ENCODE measurements around the gene PRKN.

PRKN gene

DNA sequence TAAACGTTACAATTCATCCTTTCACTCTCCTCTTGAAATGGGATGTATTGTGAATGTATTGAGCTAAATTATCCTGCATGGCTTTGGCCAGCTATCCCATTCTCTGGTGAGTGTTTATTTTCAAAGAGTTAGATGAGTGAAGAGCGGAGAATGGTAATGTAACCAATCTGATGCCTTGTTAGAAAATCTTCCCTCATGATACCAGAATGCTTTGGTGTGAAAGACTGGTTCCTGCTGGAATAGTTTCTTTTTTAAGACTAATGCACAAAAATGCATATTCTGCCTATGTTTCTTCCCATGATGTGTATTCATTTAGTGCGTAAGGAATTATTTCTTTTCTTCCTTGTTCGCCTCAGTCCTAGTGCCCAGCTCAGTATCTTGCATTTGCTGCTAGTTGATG lies 506.7 kb downstream of the PRKN start:
- DNase-seq: no peak

DNA sequence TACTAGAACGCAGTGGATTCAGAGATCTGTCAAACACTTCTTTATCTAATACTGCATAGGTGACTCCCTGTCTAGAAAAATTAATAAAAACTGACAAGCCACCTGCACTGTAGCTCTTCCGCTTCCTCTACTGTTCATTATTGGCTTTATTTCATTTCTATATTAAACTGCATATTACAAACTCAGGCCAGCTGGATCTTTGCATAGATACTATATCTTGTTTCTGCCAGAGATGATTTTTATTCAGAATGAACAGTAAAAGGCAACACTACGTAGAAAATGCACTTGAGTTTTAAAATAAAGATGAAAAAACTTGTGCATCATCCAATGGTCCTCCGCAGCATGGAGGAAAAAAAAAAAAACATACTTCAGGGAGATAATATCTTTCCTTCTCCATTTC lies 508.3 kb downstream of the PRKN start:
- no peak for DNase-seq

DNA sequence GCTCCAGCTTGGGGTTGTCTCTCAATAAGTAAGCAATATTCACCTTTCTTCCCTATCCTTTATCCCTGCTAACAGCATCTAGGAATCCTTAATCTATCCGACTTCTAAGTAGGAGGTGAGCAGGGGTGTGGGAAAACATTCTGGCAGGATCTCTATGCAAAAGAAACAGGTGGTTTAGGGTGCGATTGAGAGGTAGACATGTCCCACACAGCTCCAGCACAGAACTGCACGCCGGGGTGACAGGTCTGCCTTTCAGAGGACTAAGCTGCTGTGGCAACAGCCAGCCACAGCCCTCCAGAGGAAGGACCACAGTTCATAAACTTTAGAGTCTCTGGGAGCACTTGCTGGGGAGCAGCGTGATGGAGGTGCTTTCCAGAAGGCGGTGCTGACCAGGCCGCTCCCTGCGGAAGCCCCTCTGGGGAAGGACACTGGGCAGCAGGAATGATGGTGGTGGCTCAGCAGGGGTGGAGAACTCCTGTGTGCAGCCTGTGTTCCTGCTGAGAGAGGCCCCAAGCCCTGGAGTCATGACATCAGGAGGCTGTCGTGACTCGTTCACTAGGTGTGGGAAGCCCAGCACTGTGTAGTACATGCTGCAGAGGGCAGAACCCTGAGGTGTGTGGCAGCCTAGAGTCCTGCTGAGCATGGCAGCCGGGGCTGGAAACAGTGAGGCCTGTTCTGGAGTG lies 509.6 kb downstream of the PRKN start:
- no peak for DNase-seq

DNA sequence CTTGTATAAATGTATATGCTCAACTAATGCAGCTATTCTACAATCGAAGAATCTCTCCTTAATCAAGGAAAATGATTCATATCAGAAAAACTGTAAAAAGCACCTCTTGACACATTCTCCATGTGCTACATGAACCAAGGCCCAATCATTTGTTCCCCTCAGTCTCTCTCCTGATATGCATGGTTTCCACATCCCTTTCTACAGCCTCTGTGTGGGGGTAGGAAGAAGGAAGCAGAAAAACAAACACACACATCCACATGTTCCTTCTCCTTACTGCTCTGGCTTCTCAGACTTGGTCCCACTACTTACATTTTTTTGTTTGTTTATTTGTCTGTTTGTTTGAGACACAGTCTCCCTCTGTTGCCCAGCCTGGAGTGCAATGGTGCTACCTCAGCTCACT lies 510.5 kb downstream of the PRKN start:
- DNase-seq: no peak

DNA sequence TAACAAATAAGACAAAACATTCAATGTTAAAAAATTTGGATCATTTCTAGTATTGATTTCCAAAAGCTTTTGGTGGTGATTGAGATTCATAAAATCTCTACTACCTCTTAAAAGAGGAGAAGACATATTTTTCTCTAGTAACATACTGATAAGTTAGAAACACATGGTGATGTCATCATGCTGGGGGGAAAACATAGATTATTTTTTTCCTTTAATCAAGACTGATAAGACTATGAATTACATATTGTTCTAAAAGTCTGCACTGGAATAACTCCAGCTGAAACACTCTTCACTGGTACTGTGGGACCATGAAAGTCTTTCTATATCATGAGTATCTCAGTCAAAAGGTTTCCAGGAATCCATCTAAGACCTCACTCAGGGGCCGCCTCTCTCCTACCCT lies 515.8 kb downstream of the PRKN start:
- no peak for DNase-seq

DNA sequence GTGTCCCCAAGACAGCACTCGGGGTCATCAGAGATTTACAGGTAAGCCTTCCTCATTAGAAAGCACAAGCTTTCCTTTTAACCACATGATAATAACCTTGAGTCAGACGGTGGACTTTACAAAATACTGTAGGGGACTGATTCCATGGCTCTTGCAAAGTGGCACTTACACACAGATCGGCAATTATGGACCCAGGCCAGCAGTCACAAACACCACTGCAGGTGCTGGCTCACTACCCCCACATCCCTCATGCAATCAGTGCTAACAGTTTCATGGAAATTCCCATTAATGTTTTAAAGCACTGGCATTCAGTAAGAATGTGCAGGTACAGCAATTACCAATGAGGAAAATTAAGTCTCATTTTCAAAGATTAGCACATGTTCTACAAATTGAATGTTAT lies 516.5 kb downstream of the PRKN start:
- no peak for DNase-seq

DNA sequence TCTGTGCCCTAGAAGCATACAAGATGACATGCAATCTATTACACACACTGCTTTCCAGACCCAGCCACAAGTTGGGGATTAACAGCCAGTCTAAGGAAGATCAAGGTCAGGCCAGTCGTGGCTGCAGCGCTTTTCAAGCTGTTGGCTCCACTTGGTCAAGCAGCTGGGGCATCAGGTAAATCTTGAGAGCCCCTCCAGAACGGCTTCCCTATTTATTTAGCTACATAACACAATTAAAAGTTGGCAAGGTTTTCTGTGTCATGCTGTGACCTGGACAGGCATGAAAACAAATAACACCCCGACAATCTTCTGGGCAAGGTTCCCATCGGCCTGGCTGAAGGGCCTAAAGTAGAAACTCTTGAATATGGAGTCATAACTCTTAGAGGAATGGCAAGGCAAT lies 524.3 kb downstream of the PRKN start:
- DNase-seq: no peak

DNA sequence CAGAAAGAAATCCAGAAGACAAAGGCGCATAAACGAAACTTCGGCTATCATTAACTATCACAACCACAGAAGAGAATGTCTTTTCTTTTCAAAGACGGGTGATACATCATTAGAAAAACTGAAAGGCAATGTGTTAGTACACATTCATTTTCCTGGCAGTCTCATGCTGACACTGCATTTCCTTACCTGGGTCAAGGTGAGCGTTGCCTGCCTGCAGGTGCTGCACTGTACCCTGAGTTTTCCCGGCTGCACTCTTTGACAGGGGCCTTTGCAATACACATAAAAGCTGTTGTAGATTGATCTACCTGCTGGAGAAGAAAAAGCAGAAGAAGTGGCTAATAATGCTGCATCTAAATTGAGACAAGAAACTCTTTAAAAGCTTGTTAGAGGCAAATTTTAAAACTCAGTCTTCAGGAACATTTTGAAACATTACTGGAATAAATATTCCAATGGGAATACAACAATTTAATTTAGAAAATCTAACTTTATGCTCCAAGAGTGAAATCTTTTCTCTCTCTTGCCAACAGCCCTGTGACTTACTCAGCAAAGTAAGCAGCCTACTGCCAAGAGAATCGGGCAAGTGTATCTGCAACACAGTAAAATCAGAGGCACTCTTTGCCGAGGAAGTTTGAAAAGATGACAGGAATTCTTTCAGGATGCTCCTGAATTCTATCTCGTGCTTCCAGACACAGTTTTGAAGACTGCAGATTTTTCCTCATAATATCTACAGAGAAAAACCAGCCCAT lies 526.4 kb downstream of the PRKN start:
- no peak for DNase-seq

DNA sequence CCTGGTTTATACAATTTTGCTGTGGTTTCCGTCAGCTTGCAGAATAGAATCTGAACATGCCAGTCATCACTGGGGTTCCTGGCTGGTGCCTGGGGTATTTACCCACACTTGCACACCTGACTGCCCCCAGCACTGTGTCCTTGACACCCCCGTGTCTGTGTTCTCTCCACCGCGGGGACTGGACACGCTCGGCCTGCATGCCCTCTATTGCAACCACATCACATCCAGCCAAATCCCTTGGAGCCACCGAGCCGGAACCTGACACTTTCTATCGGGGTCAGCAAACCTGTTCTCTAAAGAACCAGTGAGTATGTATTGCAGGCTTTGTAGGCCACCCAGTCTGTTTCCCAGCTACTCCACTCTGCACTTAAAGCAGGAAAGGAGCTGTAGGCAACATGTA lies 527.5 kb downstream of the PRKN start:
- DNase-seq: no peak

DNA sequence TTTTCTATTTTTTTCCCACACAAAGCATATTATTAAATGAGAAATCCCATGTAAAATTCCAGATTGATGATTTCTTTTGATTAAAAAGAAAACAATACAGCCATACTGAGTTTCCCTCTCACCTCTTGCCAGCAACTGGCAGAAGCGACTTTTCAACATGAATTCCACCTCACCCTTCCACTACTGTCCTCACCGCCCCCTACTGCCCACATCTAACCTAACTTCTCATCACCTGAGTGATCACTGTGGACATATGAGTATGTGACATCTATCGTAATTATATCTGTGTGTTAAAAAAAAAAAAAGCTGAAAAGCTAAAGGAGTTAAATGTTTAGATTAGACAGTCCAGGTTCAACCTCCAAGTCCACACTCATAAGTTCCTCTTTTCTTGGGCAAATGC lies 528.6 kb downstream of the PRKN start:
- DNase-seq: no peak

DNA sequence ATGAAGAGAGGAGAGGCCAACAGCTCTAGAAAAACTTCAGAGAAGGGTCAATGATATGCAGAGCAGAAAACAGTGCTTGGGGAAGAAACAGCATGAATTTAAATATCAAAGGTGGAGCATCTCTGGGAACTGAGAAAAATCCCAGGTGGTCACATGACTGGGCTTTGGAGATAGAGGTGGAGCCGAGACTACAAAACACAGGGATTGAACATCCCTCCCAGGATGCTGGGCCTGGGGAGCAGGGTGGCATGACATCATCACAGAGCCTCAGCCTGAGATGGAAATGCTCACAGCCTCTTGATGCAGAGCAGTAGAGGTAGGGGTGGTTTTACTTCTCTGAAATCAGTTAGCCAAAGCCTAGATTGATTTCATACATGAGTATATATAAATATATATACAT lies 529.5 kb downstream of the PRKN start:
- no peak for DNase-seq

DNA sequence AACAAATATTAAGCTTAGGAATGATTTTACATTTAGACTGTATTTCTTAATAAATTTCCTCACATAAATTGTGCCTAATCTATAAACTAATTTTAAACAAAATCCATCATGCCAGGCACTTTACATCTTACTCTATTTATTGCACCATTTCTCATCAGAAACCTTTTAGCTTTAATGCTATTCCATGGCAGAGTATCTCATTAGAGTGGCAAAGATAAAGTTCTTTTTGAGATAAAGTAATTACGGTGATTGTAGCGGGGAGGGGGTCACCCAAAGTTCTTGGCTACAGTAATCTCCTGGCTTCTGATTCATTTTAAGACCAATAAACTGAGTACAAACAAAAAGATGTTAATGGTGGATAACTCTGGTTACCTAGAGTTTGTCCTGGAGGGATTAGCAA lies 532.1 kb downstream of the PRKN start:
- no peak for DNase-seq

DNA sequence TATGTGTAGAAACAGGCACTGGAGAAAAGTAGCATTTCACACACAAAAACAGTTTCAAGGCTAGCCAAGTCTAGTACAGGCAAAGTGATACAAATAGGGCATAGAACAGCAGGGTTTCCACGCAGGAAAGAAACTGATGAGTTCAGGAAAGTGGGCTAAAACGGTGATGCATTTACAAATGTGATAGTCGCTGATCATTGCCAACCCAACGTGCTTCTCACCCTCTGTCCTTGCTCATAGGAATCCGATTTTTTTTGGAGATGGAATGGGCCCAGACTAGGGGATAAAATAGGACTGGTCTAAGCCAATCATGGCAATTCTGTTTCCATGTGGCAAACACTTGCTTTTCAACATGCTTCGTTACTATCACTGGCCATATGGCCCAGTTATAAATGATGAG lies 536.6 kb downstream of the PRKN start:
- DNase-seq: no peak

DNA sequence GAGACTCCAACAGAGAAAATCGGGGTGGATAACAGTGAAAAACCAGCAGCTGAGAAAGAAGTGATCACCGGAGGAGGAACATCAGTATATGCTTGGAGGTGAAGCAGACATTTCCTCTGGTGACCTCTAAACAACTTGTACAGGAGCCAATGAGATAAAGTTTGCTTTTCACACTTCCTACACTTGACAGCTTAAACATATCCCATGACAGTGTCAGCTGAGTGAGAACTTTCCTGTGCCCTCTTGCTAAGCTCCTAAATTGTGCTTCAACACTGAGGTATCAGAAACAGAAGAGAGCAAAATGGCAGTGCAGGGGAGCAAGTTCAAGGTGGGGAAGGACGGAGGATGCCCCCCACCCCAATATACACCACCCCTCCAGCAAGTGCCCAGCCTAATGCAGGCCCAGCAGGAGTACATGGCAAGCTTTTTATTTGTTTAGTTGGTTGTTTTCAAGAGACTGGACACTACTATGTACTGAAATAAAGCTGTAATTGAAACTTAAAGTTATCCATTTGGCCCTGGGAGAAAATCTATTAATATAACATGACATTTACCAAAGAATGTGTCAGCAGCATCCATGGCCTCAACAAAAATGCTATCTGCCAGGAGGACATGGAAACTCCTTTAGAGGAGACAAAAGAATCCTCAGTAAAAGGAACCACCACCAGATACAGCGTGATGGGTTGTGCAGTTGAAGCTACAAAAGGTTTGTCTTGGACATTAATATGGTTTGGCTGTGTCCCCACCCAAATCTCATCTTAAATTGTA lies 540.2 kb downstream of the PRKN start:
- no peak for DNase-seq

DNA sequence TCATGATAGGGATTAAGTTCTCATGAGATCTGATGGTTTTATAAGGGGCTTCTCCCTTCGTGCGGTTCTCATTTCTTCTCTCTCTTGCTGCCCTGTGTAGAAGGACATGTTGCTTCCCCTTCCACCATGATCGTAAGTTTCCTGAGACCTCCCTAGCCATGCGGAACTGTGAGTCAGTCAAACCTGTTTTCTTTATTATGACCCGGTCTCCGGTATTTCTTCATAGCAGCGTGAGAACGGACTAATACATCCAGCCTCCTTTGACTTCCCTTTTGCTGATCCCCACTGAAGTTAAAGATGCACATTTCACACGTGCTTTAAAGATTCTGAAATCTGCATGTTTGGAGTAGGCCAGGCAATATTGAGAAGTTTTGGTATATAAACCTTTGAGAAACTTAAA lies 543.1 kb downstream of the PRKN start:
- no peak for DNase-seq

DNA sequence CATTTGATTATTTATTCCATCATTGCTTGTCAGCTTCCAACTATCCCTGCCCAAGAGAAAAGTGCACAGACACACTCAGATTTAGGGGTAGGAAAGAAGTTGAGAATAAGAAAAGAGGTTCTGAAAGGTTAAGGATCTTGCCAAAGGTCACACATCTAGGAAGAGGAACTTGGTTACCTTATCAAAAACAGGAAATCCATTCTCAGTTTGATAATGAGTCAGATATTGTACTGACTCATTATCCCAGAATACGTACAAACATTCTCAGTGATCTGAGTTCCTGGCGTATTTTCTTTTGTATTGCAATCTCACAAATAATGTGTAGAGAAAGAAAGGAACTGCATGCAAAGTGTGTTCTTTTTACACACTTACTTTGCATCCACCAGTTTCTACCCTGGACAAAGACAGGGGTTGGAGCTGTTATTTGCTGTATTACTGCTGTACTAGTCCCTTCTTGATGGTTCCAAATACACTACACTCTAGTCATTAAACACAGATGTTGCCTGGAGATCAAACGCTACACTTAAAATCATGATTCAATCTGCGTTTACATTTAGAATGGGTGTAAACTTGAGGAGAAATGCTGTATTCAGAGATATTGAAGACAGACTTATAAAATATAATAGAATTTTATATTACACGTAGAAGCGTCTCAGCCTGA lies 545.7 kb downstream of the PRKN start:
- DNase-seq: no peak

DNA sequence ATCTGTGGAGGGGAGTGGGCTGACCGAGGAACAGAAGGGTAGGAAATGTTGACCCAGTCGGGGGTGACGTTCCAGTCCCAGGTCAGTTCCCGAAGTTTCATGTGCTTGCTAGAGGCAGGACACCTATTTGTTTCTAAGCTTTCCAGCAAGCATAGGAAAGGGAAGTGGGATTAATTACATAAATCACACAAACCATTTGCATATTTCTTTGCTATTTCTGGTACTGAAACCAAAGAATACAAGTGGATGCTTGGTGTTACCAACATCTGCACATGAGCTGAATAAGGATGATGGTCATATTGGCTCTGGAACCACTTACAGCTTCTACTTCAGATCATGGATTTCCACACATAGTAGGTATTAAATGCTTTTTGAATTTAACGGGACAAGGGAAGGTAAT lies 546.5 kb downstream of the PRKN start:
- no peak for DNase-seq

DNA sequence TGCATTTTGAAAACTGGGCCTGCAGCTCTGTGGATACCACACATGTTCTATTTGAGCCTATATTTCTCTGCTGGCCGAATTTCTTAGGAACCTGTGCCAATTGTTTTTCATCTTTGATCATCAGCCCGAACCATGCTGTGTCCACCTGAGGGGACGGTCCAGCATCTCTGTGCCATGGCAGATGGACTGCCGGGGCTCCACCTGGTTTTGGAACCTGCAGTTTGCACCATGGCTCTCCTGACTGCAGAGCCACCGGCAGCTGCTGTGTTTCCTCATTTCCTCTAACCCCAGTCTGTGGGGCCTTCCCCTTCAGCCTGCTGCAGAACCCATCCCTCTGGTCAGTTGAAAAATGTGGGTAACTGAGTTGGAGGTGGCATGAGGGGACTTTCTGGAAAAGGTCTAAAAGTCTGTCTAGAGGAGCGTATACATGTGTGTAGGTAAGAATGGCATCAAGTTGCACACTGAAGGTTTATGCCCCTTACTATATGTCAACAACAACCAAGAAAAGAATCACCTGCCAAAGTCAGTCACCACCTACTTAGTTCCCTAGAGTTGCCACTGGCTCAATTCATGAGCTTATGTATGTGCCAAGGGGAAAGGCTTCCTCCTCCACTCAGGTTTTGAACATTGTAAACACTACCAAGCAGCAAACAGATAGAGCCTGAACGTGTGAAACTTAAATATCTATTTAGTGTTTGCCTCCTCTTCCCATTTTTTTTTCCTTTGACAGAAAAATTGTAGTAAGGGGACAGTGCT lies 548.2 kb downstream of the PRKN start:
- no peak for DNase-seq

DNA sequence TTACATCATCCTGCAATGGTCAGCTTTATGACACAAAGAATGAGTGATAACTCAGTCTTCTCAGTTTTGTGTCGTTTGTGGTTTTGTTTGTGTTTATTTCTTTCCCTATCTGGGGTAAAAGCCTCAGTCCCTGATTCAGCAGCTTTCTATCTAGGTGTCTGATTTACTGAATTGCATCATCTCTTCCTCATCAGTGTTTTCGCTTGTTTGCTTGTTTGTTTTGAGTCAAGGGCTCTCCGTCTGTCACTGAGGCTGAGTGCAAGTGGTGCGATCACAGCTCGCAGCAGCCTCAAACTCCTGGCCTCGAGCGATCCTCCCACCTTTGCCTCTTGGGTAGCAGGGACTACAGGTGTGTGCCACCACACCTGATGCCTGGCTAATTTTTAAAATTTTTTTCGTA lies 548.9 kb downstream of the PRKN start:
- DNase-seq: no peak

DNA sequence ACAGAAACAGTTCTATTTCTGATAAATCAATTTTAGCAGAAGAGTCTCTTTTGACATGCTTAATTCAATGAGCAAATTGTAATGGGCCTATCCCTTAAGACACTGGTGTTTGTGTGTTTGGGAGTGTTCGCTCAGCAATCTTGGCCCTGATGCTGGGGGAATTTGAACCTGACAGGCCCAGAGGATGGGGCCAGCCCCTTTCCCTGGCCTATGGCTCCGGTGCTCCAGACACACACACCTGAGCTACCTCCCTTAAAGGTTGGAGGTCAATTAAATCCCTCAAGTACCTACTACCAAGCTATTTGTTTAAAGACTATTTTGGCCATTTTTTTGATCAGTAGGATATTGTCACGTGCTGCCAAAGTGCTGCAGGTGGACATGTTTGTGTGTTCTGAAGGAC lies 549.3 kb downstream of the PRKN start:
- DNase-seq: no peak

DNA sequence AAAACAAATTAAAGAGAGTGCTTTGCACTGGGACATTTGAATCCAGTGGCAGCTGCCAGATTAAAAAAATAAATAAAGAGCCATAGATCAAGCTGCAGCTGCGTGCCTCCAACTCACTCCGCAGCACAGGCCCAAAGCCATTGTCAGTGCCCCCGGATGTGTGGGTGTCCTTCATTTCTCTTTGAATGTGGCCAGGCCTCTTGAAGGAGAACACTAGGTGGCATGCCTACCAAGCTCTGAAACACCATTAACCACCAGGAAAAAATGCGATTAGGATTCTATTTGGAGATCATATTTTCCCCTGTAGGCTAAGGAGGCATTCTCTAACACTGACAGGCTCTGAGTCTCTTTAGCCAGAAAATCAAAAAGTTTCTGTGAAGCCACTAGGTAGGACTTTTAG lies 549.8 kb downstream of the PRKN start:
- DNase-seq: no peak

DNA sequence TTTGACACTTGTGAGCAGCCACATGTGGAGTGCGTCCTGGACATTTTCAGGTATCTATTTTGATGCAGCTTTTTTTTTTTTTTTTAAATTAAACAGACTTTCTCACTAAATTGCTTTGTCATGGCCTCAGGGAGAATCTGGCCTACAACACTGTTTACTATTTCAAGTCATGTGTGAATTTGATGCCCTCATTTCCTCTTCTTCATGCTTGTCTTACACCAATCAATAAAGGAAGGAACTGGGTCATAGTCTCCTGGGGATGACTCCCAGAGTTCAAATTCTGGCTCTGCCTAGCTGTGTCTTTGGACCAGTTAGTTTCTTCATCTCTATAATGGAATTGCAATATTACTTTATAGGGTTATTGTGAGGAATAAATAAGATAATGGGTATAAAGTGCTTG lies 554.1 kb downstream of the PRKN start:
- no peak for DNase-seq

DNA sequence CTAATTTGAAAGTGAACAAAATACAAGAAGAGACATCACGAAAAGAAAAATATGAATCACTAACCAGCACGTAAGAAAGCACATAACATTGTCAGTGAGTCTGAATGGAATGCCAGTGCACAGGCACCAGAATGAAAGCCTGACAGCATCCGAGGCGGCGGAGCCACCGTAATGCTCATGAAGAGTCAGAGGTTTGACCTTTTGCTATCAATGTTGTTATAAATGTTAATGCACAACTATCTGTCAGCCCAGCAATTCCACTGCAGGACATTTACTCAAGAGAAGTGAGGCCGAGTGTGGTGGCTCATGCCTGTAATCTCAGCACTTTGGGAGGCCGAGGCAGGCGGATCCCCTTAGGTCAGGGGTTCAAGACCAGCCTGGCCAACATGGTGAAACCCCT lies 562.1 kb downstream of the PRKN start:
- no peak for DNase-seq

All from right forelimb (tissue), 1 donor.